Gastrocnemius medialis (tissue), 4 donors: ENCODE results near the gene SPAG8. TPM values are rescaled to one million over a fixed set of nuclear protein-coding genes. Genes with fewer than 3 reads are reported as not detected.

Experiments used
- ATAC-seq, 2 donors: fragments of 150-250 bp; one replicate each; pipeline ENCODE4 v1.9.1; 2016
- DNase-seq, 2 donors: peaks; one replicate each; pipeline ENCODE4 v3.0.0-alpha.2; 2019
- H3K27ac ChIP-seq, 4 donors: fragments of 200-600 bp; sonication (generic); 1 replicate in 1 of 4; 2 replicates in 3 of 4; pipeline ENCODE4 v1.5.1; 2016 to 2018; ENCODE audit warnings: mild to moderate bottlenecking in 2 of 4, moderate library complexity in 1 of 4
- H3K27me3 ChIP-seq, 3 donors: fragments of 200-600 bp; sonication (generic) in 2 of 3; 1 replicate in 1 of 3; 2 replicates in 2 of 3; pipeline versions ENCODE4 v1.5.1 to v1.6.0; 2016 to 2019; ENCODE audit warnings: mild to moderate bottlenecking in 1 of 3, moderate library complexity in 1 of 3
- H3K36me3 ChIP-seq, 2 donors: fragments of 200-600 bp; sonication (generic) in 1 of 2; one replicate each; pipeline ENCODE4 v1.5.1; 2017 to 2018
- H3K4me1 ChIP-seq, 2 donors: fragments of 200-600 bp; sonication (generic) in 1 of 2; one replicate each; pipeline ENCODE4 v1.5.1; 2016 to 2017; ENCODE audit warnings: mild to moderate bottlenecking in 2 of 2
- H3K4me3 ChIP-seq, 4 donors: fragments of 200-600 bp; sonication (generic) in 3 of 4; 1 replicate in 1 of 4; 2 replicates in 3 of 4; pipeline ENCODE4 v1.5.1; 2016 to 2019; ENCODE audit warnings: mild to moderate bottlenecking in 2 of 4
- H3K9me3 ChIP-seq, 3 donors: fragments of 200-600 bp; sonication (generic) in 2 of 3; 1 replicate in 1 of 3; 2 replicates in 2 of 3; pipeline ENCODE4 v1.5.1; 2016 to 2019
- POLR2A ChIP-seq, 2 donors: fragments of 450-650 bp; IDR thresholded peaks; one replicate each; pipeline ENCODE4 v1.6.1; 2017; ENCODE audit warnings: antibody characterized with exemption in 2 of 2, mild to moderate bottlenecking in 2 of 2, moderate library complexity in 2 of 2
- in situ Hi-C, 4 donors: fragments of 200-750 bp; cut with MboI; loops; one replicate each; pipeline versions ENCODE4 v1.15.0 to v1.8.0; 2017; ENCODE audit warnings: low sequenced_read_pairs in 4 of 4
- intact Hi-C: fragments of 100-400 bp; cut with DNase I; formaldehyde crosslinking; loops from one replicate; pipeline ENCODE4 v1.15.1; 2023; ENCODE audit warnings: low total_unique reads
- total RNA-seq, 4 donors: library from RNA; depleted of rRNA; stranded (reverse); fragments of >200 nt; gene quantifications; one replicate each; pipeline versions ENCODE4 v1.1.0 to v1.2.3, GENCODE V29; 2016
- TF ChIP-seq, protein P1 (sequence below), 5 experiments: fragments of 450-650 bp in 3 of 5; fragments of 200-600 bp in 2 of 5; sonication (generic) in 2 of 5; IDR thresholded peaks in 4 of 5; conservative IDR thresholded peaks in 1 of 5; 1 replicate in 4 of 5; 2 replicates in 1 of 5; pipeline ENCODE4 v1.5.1; 2016 to 2019; ENCODE audit warnings: antibody characterized with exemption in 5 of 5, mild to moderate bottlenecking in 3 of 5, moderate library complexity in 3 of 5

The SPAG8 gene
- total RNA-seq, 4 donors from 2014 or later = 0.53 to 0.61 TPM; not detected in 2

DNA sequence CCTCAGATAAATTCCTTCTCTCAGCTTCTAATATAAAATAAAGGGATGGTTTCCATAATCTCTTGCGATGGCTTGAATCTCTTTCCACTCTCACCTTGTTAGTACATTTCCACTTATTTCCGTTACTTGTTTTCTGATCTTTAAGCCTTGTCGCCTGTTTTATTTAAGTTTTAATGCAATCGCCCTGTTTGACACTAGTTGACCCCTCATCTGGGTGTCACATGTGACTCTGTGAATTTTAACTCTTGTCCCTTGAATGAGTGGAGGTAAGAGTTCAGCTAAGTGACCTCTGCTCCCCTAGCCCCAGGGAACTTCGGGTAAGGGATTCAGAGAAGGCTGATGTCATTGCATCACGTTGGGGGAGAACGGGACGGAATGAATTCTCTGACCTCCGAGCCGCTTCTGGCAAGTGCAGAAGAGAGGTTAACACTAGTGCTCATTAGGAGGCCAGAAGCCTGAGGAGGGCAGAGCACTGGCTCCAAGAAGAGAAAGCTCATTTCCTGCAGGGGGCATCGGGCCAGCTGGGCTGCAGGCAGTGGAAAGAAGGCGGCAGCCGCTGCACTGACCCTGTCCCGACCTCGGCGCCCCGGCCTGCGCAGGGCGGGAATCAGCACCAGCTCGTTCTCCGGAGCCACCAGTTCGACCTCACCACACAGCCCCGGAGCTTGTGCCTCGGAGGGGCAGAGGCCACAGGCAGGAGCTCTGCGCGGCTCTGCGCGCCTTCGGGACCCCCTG is 2.2 kb upstream of the SPAG8 start:
- intact Hi-C loops (loop anchor here (5.0 to 10.0 kb wide), 4 partner anchors 157 to 819 kb away; partner anchors contain the start of genes ATOSB, CCDC107 and RMRP), in situ Hi-C loops (no loop called here)
- Histone ChIP-seq H3K9me3 (no peaks in the 10 kb centered on the region), H3K4me1 (peaks cover 30 to 34% of the 10 kb centered on the region in 2 donors), H3K36me3 (peaks cover 0 to 5% of the 10 kb centered on the region in 2 donors), H3K4me3 (peak overlapping the region; percentile 78 to 93 (median 84)), H3K27ac (peak overlapping the region; percentile 95 to 98 (median 96)), H3K27me3 (no peaks in the 10 kb centered on the region)
- ATAC-seq (peak; percentile 18 to 24), DNase-seq (peak in 1 of 2 donors; percentile 64)
- no peak for TF ChIP-seq POLR2A (IDR thresholded peaks at IDR 0.05)
- TF ChIP-seq, protein P1, sequence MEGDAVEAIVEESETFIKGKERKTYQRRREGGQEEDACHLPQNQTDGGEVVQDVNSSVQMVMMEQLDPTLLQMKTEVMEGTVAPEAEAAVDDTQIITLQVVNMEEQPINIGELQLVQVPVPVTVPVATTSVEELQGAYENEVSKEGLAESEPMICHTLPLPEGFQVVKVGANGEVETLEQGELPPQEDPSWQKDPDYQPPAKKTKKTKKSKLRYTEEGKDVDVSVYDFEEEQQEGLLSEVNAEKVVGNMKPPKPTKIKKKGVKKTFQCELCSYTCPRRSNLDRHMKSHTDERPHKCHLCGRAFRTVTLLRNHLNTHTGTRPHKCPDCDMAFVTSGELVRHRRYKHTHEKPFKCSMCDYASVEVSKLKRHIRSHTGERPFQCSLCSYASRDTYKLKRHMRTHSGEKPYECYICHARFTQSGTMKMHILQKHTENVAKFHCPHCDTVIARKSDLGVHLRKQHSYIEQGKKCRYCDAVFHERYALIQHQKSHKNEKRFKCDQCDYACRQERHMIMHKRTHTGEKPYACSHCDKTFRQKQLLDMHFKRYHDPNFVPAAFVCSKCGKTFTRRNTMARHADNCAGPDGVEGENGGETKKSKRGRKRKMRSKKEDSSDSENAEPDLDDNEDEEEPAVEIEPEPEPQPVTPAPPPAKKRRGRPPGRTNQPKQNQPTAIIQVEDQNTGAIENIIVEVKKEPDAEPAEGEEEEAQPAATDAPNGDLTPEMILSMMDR (IDR thresholded peaks at IDR 0.05 in 4 of 5, conservative IDR thresholded peaks at IDR 0.05 in 1 of 5) = peak in 3 of 5 experiments; percentile 5 to 33 (median 16)

DNA sequence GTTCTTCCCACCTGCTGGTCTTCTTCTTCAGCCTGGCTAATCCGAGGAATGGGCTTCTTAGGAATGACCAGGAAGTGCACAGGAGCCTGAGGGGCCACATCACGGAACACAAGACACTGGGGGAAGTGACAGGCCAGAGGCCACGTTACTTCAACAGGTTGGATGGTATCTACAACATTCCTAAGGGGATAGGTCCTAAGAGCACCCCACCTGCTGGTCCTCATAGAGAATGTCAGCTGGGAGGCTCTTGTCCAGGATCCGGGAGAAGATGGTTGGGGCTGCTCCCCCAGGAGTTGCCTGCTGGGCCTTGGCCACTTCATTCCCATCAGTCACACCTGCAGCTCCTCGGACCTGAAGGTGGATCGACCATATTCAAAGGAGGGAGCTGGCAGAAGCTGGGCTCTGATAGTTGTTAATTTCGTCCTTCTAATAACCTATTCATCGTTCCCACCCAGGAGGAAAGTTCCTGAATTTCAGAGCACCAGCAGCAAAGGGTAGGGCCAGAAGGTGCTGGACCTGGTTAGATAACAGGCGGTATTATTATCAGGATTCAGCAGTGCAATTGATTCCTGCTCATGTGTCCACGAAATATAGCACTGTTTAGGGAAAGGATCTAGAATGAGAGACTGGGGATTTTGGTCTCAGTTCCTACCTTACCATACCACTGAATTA is 1.5 kb upstream of the SPAG8 start:
- H3K4me1 ChIP-seq = peaks cover 30 to 34% of the 10 kb centered on the region in 2 donors
- no peaks in the 10 kb centered on the region for H3K27me3 ChIP-seq
- H3K4me3 ChIP-seq = no peak overlapping the region
- intact Hi-C loops = loop anchor here (5.0 to 10.0 kb wide), 4 partner anchors 156 to 819 kb away; partner anchors contain the start of genes ATOSB, CCDC107 and RMRP
- peak overlapping the region; percentile 95 to 98 (median 96) for H3K27ac ChIP-seq
- peaks cover 0 to 10% of the 10 kb centered on the region in 2 donors for H3K36me3 ChIP-seq
- TF ChIP-seq, protein P1 (IDR thresholded peaks at IDR 0.05 in 4 of 5, conservative IDR thresholded peaks at IDR 0.05 in 1 of 5) = peak in 2 of 5 experiments; percentile 27 to 30
- no peak for TF ChIP-seq POLR2A (IDR thresholded peaks at IDR 0.05)
- ATAC-seq (no peak), DNase-seq (no peak)
- in situ Hi-C loops = no loop called here
- no peaks in the 10 kb centered on the region for H3K9me3 ChIP-seq

DNA sequence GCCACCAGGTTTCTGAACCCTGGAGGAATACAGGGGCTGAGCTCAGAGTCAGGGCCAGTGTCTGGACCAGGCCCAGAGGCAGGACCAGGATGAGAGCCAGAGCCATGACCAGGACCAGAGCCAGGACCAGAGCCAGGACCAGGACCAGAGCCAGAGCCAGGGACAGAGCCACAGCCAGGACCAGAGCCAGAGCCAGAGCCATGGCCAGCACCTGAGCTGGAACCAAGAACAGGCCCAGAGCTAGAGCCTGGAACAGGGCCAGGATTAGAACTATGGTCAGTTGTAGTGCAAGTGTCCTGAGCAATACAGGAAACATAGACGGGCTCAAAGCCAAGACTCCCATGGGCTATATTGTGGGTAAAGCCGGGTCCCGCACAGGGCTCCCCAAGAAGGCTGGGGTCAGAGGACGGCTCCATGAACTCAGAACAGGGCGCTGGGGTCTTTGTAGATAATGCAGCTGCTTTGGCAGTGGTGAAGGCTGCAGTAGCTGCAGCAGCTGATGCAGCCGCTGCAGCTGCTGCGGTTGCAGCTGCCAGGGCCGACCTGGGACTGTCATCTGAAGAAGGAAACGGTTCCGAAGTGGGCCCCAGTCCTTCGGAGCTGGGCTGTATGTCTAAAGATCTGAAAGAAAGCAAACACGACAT is 559 bp downstream of the SPAG8 start:
- DNase-seq (peak in 1 of 2 donors; percentile 31), ATAC-seq (no peak)
- H3K9me3 ChIP-seq = no peaks in the 10 kb centered on the region
- H3K27me3 ChIP-seq = no peaks in the 10 kb centered on the region
- intact Hi-C loops (loop anchor here (1.0 to 10.0 kb wide), 5 partner anchors 20 to 817 kb away; partner anchors contain the start of genes ATOSB, CCDC107, NPR2 and RMRP), in situ Hi-C loops (no loop called here)
- TF ChIP-seq, protein P1 (IDR thresholded peaks at IDR 0.05 in 4 of 5, conservative IDR thresholded peaks at IDR 0.05 in 1 of 5) = no peak
- TF ChIP-seq POLR2A (IDR thresholded peaks at IDR 0.05) = no peak
- peaks cover 30 to 34% of the 10 kb centered on the region in 2 donors for H3K4me1 ChIP-seq
- H3K27ac ChIP-seq = peak overlapping the region; percentile 79 to 98 (median 96)
- peaks cover 0 to 31% of the 10 kb centered on the region in 2 donors for H3K36me3 ChIP-seq
- peak overlapping the region; percentile 53 to 60 (median 59) for H3K4me3 ChIP-seq

DNA sequence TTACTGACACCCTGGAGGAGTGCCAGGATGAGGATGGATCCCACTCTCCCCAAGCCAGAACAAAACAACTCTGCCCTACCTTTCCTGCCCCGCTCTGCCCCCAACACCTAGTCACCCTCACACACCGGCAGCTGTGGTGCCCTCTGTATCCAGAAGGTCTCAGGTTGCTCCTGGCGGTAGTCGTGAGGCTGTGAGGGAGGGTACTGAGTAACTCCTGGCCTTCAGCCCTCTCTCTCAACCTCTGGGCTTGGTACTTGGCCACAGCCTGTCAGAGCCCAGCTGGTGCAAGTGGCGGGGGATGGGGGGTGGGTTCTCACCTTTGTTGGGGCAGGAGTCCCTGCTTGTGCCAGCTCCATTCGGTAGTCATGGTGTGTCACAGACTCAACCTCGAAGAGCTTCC is 1.9 kb downstream of the SPAG8 start:
- ATAC-seq (no peak), DNase-seq (no peak)
- H3K4me3 ChIP-seq = no peak overlapping the region
- no peak overlapping the region for H3K27ac ChIP-seq
- in situ Hi-C loops = no loop called here
- H3K27me3 ChIP-seq = no peaks in the 10 kb centered on the region
- H3K36me3 ChIP-seq = peaks cover 0 to 43% of the 10 kb centered on the region in 2 donors
- intact Hi-C loops = loop anchor here (5.0 to 10.0 kb wide), 4 partner anchors 153 to 815 kb away; partner anchors contain the start of genes ATOSB, CCDC107 and RMRP
- H3K9me3 ChIP-seq = no peaks in the 10 kb centered on the region
- TF ChIP-seq, protein P1 (IDR thresholded peaks at IDR 0.05 in 4 of 5, conservative IDR thresholded peaks at IDR 0.05 in 1 of 5) = no peak
- no peak for TF ChIP-seq POLR2A (IDR thresholded peaks at IDR 0.05)
- H3K4me1 ChIP-seq = peaks cover 30 to 34% of the 10 kb centered on the region in 2 donors
